Stimulated activated CD4-positive, alpha-beta T cell treated with anti-CD3 and anti-CD28 coated beads, Interleukin-15, amount 100 ng/mL, for 24 hours (primary cell): ENCODE measurements around the gene CLEC4M.

ENCODE experiments used
- DNase-seq: peaks from one replicate; pipeline ENCODE4 v3.0.0-alpha.2; 2020

CLEC4M gene, protein sequence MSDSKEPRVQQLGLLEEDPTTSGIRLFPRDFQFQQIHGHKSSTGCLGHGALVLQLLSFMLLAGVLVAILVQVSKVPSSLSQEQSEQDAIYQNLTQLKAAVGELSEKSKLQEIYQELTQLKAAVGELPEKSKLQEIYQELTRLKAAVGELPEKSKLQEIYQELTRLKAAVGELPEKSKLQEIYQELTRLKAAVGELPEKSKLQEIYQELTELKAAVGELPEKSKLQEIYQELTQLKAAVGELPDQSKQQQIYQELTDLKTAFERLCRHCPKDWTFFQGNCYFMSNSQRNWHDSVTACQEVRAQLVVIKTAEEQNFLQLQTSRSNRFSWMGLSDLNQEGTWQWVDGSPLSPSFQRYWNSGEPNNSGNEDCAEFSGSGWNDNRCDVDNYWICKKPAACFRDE

DNA sequence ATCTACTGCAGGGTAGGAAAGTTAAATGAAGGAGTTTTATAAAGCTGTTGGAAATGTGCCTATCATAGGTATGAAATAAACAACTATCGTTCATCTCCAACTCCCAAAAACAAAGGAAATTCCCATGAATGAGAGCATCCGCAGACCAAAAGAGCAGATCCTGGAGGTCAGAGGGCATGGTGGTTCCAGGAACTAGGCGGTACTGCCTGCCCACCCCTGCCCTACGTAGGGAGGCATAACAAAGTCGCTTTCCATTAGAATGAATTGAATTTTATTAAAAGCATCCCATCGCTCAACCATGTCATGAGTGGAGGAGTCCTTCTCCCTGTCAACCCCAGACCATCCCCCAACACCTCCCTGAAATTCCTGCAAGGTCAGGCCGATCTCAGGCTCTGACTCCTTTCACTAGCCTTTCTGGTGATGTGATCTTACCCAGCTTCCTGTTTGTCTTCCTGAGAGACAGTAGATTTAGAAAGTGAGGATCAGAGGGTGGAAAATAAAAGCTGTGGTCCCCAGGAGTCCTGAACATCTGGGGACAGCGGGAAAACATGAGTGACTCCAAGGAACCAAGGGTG, at the start of gene CLEC4M:
CLEC4M (plus strand) TSS at position 525 of the 575 bp plus-strand sequence; CDS start at position 549, 24 bp downstream.
- DNase-seq, result no peak

DNA sequence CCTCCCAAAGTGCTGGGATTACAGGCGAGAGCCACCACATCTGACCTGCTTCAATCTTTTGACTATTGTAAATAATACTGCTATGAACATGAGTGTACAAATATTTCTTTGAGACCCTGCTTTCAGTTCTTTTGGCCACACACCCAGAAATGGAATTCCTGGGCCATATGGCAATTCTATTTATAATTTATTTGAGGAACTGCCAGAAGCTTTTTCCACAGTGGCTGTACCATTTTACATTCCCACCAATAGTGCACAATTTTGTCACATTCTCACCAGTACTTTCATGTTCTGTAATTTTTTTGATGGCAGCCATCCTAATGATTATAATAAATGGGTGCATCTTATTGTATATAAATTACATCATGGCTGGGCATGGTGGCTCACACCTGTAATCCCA, 47.4 kb upstream of the CLEC4M start:
- DNase-seq, result no peak

DNA sequence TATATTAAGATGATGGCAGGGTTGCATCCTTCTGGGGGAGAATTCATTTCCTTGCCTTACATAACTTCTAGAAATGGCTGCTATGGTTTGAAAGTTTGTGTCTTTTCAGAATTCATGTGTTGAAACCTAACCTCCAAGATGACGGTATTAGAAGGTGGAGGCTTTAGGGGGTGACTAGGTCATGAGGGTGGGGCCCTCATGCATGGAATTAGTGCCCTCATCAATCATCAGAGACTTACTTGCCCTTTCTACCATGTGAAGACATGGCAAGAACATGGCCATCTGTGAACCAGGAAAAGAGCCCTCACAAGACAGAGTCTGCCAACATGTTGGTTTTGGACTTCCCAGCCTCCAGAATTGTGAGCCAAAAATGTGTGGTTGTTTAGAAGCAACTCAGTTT, 46.3 kb upstream of the CLEC4M start:
- DNase-seq, result no peak

DNA sequence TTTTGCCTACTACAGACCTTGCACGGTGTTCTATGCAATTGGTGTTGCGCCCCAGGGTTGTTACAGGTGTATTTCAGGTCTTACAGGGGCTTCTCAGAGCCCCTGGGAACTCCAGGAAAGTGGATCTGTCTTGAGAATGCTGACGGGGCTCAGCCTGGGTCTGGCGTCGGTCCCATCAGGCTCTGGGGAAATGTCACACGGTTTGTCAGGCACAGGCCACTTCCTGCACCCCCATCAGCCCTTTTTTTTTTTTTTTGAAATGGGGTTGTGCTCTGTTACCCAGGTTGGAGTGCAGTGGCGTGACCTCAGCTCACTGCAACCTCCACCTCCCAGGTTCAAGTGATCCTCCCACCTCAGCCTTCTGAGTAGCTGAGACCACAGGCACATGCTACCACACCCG, 44.4 kb upstream of the CLEC4M start:
- DNase-seq, result no peak

DNA sequence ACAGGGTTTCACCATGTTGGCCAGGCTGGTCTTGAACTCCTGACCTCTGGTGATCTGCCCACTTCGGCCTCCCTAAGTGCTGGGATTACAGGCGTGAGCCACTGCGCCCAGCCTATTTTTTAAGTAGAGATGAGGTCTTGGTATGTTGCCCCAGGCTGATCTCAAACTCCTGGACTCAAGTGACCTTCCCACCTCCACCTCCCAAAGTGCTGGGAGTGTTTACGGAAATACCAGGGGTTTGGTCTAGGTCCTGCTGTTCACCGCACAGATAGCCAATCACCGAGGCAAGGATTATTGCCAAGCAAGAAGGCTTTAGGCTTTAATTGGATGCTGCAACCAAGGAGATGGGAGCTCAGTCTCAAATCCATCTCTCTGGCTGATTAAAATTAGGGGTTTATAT, 42.7 kb upstream of the CLEC4M start:
- no peak for DNase-seq

DNA sequence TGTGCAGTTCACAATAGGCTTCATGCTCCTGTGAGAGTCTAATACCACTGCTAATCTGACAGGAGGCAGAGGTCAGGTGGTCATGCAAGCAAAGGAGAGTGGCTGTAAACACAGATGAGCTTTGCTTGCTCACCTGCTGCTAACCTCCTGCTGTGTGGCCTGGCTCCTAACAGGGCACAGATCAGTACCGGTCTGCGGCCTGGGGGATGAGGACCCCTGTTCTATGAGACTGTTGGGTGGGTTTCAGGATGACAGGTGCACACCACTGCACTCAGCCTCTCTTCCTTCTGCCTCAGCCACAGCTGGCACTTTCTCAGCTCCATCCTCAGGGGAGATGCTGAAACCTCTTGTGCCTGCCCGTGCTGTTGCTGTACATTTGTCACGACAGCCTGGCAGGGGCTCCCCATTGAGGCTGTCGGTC, 40.8 kb upstream of the CLEC4M start:
- DNase-seq, result no peak

DNA sequence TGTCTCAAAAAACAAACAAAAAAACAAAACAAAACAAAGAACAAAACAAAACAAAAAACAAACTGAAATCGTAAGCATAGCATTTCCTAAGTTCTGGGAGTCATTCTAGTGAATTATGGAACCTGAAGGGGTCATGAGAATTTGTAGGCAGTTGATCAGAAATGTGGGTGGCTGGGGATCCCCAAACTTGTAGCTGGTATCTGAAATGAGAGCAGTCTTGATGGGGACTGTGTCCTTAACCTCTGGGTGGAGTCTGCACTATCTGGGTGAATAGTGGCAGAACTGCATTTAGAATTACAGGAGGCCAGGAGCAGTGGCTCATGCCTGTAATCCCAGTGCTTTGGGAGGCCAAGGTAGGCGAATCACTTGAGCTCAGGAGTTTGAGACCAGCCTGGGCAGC, 37.3 kb upstream of the CLEC4M start:
- DNase-seq, result no peak

DNA sequence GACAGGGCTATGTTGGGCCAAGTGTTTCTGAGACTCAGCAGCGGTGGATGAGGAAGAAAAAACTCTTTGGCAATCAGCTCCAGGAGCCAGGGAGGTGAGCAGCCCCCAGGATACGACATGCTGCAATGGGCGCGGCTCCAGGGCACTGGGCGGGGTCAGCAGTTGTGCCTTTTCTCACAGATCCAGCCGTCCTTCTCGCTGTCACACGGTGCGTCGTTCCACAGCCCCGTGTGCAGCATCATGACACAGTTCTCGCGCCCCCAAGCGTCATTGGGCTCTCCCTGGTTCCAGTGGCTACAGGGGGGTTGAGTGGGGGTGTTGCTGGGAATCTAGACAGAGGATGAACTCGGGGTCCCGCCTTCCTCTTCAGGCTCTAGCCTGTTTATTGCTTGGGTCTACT, 33.8 kb upstream of the CLEC4M start:
- peak; percentile 17 for DNase-seq

DNA sequence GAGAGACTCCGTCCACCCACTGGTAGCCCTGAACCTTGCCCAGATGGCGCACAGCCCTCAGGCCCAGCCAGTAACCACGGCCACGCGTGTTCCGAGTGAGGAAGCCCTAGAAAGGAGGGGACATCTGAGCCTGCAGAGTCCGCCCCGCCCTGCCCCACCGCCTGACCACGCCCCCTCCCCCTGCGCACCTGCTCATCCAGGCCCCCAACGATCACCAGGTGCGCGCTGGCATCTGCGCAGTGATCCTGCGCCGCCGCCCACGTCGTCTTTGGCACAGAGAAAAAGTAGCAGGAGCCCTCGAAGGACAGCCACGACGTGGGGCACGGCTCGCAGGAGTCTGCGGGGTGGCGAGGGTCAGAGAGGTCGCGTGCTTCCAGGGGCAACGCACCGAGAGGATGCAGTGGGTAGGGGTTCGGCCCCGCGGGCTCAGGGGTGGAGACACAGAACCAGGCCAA, 33.2 kb upstream of the CLEC4M start:
- DNase-seq, result no peak

DNA sequence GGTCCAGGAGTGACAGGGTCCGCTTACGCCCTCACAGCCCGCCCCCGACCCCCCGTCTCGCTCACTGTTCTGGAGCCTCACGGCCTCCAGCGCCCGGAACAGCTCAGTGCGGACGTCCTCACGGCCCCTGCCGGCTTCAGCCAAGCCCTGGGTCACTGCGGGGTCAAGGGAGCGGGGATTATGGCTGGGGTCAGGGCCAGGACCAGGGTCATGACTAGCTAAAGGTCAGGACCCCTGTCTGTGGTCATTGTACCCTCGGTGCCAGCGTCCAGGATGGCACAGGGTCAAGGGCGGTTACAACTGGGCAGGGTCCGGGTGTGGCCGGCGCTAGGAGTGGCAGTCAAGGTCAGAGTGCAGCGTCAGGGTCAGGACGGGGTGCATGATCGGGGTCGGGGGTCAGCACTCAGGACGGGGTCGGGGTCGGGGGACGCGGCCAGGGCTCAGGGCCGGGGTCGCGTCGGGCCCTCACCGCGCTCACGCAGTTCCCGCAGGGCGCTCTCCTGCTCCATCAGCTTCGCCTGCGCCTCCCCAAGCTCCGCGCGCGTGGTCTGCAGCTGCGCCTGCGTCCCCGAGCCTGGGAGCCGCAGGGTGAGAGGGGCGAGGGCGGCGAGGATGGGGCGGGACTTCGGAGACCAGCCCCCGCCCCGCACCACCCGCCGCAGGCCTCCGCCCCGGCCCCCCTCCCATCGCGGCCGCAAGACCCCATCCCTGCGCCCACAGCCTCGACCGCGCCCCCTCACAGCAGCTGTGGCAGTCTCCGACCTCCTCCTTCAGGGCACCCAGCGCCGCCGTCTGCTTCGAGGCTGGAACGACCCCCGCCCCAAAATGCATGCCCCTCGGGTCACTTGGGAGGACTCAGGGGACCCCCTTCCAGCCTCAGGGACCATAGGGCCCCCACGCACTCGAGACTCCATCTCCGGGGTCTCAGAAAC, 32.5 kb upstream of the CLEC4M start:
- no peak for DNase-seq

DNA sequence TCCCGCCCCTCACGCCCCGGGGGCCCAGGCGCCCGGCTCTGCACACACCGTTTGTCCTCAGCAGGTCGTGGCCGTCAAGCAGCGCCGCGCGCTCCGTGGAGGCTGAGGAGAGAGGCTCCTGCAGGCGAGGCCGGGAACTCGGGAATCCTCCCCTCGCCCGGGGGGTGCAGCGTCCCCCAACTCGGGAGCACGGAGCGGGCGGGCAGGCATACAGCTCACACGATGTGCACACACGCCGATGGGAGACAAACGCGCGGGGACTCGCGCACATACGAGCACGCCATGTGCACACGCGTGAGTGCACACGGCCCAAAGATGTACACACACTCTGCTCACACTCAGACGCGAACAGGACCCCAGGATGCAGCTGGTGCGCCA, 31.8 kb upstream of the CLEC4M start:
- no peak for DNase-seq

DNA sequence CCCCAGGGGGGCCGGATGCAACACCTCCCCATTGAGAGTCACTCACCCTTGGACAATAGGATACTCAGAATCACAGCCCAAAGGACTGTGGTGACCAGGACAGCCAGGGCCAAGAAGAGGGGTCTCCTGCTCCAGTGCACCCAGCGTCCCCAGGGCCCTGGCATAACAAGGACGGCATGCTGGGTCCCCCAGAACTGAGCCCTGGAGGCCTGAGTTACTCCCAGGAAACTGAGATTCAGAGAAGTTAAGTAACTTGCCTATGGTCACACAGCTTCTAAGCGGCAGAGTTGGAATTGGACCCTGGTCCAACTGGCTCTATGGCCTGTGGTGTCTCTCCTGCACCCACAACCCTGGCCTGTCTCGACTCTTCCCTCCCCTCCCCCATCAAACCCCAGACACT, 31.4 kb upstream of the CLEC4M start:
- DNase-seq, result no peak

DNA sequence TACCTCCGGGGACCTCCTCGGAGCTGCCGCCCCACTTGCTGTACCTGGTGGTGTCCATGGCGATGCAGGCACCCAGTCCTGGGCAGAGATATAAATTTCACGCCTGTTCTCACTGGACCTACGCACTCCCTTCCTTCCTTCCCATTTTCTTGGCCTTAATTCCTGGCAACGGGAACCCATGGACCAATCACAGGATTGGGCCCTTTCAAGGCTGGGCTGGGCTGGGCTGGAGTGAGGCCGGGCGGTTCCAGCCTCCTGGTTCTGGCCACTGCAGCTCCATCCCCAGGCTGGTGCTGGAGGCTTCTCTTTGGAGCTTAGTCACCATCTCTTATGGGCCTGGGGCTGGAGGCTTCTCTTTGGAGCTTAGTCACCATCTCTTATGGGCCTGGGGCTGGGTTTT, 31.0 kb upstream of the CLEC4M start, which contains the start of gene CLEC4G:
CLEC4G (minus strand) TSS at position 66 of the 400 bp plus-strand sequence; CDS start at position 58, 8 bp downstream.
- DNase-seq, result no peak

DNA sequence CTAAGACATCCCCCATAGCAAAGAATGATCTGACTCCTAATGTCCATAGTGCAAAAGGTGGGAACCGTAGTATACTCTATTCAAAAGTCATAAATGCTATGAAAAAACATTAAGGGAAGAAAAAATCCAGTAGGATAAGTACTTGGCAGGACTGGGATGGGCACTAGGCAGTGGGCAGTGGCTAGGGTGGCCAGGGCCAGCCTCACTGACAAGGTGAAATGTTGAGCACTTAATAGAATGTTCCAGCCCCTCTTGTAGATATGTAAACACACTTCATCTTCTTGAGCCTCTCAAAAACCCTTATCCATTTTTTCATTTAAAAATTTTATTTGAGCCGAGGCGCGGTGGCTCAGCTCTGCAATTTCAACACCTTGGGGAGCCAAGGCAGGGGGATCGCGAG, 29.7 kb upstream of the CLEC4M start:
- DNase-seq, result no peak

DNA sequence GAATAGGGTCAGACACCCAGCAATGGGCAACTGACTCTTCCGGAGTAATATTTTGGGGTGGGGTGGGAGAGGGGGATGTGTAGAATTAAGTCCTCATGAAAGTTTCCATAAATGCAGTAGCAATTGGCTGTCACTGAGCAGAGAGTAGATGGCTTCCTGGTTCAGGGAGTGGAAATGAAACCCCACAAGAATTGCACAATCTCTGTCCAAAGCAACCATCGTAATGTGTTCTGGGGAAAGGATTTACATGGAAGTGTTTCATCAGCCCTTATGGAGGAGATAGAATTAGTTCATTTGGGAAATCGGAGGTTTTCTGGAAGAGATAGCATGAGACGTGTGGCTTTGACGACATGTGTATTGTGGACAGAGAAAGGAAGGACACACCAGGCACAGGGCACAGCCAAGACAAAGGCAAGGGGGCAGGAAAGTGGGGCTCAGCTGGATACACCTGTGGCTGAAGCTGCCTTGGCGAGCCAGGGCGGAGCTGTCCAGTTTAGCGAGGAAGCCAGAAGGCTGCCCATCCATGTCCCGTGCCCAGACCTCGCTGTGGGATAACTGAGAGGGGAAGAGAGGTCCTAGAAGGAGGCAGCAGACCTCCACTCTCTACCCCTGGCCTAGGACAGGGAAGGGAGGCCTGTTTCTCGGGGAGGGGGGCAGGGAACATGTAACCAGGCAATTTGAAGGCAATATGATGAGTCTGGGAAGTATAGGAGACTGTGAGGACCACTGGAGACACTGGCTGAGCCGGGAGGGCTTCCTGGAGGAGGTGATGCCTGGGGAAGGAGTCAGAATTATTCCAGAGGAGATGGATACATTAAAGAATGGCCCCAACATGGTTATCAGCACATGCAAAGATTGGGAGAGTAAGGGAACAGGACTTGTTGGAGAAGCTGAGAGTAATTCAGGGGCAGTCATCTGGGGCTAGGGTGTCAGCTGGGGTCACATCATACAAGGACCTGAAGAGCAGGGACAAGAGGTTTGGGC, 28.5 kb upstream of the CLEC4M start:
- DNase-seq, result no peak

DNA sequence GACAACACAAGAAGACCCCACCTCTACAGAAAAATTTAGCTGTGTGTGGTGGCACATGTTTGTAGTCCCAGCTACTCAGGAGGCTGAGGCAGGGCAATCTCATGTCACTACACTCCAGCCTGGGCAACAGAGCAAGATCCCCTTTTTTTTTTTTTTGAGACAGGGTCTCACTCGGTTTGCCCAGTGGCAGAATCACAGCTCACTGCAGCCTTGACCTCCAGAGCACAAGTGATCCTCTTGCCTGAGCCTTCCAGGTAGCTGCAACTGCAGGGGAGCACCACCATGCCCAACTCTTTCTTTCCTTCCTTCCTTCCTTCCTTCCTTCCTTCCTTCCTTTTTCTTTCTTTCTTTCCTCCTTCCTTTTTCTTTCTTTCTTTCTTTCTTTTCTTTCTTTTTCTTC, 26.9 kb upstream of the CLEC4M start:
- no peak for DNase-seq

DNA sequence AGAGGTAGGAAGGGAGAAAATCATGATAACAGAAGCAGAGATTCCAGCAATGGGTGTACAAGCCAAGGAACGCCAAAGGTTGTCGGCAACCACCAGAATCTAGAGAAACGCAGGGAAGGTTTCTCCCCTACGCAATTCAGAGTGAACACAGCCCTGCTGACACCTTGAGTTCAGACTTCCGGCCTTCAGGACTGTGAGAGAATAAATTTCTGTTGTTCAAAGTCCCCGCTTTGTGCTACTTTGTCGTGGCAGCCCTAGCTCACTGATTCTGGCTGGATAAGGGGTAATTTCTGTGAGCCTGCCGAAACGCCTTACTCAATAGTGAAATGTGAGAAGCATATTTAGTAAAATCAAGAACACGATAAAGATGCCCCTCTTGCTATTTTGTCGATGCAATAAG, 25.8 kb upstream of the CLEC4M start:
- DNase-seq, result no peak

DNA sequence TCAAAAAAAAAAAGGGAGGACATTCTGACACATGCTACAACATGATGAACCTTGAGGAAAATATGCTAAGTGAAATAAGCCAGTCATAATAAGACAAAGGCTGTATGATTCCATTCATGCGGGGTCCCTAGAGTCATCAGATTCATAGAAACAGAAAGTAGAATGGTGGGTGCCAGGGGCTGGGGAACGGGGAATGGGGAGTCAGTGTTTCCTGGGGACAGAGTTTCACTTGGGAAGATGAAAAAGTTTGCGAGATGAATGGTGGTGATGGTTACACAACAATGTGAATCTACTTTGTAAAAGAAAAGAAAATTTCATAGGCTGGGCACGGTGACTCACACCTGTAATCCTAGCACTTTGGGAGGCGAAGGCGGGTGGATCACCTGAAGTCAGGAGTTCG, 25.0 kb upstream of the CLEC4M start:
- peak; percentile 71 for DNase-seq

DNA sequence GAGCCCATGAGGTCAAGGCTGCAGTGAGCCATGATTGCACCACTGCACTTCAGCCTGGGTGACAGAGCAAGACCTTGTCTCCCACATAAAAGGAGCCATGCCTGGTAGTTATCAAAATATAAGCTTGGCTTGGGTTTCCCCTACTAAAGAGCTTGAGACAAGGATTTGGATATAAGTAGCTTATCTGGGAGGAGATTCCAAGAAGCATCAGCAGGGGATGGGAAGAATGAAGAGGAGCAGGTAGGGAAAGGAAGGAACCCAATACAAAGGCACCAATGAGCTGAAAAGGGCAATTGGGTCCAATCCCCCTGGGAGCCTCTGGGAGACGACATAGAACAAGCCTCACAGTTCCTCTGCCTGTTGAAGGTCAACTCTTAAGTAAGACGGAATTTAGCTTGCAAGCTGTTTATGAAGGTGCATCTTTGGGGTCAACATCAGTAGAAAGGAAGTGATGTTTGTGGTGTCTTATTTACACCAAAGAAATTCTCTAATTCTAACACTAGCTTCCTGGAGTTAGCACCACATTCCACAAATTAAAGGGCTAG, 23.8 kb upstream of the CLEC4M start:
- no peak for DNase-seq

DNA sequence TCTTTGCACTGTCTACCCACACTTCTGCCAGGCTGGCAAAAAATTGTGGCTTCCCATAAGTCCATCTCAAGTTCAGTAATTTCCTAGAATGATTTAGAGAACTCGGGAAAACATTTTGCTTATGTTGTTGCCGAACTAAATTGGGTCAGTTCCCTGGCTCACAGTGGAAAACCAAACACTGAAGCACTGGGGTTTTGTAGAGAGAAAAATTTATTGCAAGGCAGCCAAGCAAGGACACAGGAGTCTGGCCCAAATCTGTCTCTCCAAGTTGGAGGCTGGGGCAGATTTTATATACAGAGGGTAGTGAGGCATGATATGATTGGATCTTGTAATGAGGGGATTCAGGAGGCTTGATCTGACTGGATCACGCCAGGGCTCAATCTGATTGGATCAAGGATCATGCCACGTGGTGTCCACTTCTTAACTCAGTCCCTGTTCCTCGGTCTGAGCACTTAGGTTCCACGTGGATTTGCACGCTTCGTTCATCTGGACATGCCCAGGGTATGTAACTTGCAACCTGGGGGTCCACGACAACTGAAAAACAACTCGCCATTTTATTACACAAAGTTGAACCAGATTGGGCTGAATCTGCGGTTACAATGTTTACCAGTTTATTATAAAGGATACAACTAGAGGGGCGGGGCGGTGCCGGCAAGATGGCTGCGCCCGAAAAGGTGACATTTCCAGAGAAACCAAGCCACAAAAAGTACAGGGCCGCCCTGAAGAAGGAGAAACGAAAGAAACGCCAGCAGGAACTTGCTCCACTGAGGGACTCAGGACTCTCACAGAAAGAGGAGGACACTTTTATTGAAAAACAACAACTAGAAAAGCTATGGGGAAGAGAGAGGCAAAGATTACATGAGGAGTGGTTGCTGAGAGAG, 23.0 kb upstream of the CLEC4M start:
- no peak for DNase-seq

DNA sequence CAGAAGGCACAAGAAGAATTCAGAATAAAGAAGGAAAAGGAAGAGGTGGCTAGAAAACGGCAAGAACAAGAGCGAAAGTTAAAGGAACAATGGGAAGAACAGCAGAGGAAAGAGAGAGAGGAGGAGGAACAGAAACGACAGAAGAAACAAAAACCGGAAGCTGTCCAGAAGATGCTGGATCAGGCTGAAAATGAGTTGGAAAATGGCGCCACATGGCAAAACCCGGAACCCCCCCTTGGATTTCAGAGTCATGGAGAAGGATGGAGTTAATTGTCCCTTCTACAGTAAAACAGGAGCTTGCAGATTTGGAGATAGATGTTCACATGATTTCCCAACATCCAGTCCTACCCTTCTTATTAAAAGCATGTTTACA, 22.4 kb upstream of the CLEC4M start:
- DNase-seq, result no peak
